HG02970 (cell line): ENCODE data around the gene ARL15.

ENCODE experiments used
- ATAC-seq: cut with Tn5 transposase; IDR thresholded peaks from one replicate; pipeline ENCODE4 v1.9.1; 2021; ENCODE audit warnings: mild to moderate bottlenecking, moderate library complexity, moderate number of reproducible peaks; ENCODE audit not compliant: unreplicated experiment, low FRiP score

ARL15 gene

DNA sequence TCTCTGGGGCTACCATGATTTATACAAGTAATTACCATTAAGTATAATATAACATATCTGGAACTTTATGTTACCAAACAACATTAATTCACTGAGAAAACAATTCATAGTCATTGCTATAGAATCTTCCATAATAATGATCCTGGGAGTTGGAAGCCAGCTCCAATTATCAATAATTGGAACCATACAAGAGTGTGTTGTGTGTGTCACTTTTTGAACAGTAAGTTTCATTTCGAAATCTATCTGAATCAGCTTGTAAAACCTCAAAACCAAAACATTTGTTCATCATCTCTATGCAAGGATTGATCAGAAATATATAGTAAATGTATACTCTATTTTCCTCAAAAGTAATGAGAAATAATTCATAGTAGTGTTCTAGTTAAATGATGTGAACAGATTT lies 348.1 kb downstream of the ARL15 start:
- no peak for ATAC-seq

DNA sequence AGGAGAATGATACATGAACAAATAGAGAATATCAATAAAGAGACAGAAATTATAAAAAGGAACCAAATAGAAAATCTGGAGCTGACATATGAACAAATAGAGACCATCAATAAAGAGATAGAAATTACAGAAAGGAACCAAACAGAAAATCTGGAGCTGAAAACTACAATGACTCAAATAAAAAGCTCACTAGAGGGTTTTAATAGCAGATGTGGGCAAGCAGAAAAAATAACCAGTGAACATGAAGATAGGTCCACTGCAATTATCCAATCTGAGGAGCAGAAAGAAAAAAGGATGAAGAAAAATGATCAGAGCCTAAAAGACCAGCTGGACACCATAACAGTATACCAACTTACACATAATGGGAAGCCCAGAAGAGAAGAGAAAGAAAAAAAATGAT lies 353.7 kb downstream of the ARL15 start:
- ATAC-seq = no peak

DNA sequence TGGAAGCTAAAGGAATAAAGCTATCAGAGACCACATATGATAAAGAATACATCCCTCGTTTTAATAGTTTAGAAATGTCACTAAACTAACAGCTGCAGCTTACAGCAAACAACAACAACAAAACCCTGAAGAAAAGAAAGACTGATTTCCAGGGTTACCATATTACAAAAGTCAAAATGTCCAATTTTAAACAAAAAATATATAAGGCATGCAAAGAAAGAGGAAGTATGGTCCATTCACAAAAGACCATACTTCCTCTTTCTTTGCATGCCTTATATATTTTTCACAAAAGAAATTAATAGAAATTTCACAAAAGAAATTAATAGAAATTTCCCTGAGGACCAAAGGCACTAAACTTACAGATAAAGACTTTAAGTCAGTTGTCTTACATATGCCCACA lies 354.2 kb downstream of the ARL15 start:
- ATAC-seq = no peak

DNA sequence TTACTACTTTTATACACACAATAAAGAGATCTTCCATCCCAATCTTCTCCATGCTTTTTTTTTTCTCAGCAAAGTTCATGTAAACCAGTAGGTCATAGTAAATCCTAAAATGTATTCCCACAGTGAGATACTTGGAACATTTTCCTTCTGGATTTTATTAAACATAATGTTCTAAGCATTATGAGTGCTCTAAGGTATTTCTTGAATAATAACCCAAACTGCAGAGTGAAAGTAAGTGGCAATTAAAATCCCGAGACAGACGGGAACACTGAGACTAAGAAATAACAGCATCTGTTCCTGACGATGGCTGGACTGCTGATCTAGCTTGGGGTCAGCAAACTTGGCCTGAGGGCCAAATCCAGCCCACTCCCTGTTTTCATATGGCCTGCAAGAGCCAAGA lies 359.8 kb downstream of the ARL15 start:
- no peak for ATAC-seq

DNA sequence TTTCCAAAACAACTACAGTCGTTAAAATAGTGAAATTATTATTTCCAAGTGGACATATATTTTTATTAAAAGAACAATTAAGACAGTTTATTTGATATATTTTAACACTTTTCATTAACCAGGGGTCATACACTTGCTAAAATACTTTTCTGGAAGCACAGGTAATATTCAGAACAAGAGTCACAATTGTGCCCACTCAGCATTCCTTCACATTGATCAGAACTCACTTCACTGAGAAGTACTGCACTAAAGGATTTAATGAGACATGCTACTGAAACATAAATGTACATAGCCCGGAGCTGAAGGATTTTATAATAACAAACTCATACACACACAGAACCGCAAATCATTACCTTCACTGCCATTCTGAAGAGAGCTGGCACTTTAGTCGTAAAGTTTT lies 361.8 kb downstream of the ARL15 start:
- ATAC-seq = no peak

DNA sequence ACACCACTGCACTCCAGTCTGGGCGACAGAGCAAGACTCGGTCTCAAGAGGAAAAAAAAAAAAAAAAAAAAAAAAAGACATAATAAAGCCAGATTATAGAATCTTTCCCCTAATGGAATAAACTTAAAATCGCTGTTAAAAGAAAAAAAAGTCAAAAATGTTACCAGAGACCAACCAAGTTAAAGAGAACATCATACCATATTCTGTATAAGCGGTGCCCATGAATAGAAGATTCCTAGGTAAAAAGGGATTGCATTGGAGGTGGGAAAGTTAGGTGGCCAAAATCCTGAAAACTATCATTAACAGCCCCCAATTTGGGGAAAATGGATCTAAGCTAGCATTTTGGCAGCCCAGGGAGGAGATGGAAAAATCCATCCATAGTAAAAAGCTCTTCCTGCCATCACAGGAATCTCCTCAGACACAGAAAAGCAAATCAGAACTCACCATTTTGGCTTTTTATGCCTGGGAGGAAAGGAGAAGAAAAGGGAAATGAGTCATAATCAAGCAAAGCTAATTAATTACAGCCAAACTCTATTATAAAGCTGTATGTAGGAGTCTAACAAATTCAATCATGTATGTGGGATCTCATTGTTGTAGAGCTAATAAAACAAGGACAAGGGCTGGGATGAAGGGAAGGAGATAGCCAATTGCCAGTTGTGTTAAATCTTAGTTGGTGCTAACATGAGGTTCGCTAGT lies 363.8 kb downstream of the ARL15 start:
- ATAC-seq = no peak

DNA sequence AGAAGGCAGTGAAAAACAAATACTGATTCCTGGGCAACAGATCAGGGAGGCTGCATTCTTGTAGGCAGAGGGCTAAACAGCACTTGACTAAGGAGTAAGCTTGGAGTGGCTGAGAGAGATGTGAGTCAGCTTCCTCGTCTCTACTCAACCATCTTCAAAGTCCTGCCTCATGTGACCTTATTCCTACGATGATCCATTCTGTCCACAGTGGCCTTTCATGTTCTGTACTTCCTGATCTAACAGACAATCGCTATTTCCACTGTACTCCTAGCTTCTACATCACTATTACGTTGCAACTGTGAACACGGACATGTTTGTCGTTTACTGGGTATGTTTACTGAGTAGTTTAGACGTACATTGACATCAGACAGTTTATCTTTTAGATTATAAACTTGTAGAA lies 365.4 kb downstream of the ARL15 start:
- no peak for ATAC-seq

DNA sequence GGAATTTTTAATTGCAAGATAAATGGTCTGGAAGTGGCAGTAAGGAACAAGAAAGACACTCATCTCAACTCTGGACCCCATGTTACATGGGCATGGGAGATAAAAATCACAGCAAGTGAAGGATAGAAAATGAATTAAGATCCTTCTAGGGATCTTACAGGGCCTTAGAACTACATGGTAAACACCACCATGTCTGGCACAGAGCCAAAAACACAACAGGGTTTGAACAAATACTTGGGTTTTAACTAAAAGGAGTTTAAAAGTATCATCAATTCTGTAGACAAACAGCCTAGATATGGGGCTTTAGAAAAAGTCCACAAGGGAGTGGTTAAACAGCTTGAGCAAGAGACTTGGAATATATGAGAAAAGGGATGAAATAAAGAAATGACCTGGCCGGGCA lies 366.4 kb downstream of the ARL15 start:
- ATAC-seq = no peak

DNA sequence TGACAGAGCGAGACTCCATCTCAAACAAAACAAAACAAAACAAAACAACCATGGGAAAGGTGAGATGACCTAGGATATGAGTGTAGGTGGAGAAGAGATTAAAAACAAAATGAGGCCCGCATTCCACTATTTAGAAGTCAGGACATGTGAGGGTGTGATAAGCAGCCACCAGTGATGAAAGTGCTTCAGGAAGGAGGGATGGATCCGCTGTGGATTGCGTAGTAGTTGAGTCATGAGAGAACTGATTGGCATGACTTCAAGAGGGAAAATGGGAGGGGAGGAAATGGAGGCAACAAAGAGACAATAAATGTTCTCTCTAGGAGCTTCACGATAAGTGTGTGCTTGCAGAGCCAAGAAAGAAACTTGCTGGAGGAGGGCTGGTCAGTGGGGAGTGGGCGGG lies 367.6 kb downstream of the ARL15 start:
- no peak for ATAC-seq

DNA sequence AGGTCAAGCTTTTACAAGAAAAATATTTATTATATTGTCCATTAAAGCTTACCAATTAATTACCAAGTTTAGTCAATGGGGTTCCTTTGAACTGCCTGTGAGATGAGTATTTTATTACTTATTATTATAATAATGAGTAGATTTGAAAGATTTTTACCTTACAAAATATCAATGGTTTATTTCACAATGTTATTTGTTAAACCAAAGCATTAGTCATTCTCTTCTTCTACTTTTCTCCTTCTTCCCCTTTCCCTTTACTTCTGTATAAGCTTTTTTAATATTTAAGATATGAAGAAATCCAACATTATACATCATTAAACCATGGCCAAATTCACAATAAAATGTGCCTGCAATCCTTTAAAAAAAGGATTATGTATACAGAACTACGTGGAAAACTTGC lies 369.5 kb downstream of the ARL15 start:
- ATAC-seq = no peak

DNA sequence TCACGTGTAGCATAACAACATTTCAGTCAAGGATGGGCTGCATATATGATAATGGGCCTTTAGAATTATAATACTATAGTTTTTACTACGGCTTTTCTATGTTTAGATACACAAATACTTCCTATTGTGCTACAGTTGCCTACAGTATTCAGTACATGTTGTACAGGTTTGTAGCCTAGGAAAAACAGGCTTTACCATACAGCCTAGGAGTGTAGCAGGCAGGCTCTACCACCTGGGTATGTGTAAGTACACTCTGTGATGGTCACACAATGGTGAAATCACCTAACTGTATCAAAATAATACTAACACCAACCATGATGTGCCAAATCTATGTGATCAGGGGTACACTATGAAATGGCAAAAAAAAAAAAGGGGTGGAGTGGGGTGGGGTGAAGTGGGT lies 372.9 kb downstream of the ARL15 start:
- no peak for ATAC-seq

DNA sequence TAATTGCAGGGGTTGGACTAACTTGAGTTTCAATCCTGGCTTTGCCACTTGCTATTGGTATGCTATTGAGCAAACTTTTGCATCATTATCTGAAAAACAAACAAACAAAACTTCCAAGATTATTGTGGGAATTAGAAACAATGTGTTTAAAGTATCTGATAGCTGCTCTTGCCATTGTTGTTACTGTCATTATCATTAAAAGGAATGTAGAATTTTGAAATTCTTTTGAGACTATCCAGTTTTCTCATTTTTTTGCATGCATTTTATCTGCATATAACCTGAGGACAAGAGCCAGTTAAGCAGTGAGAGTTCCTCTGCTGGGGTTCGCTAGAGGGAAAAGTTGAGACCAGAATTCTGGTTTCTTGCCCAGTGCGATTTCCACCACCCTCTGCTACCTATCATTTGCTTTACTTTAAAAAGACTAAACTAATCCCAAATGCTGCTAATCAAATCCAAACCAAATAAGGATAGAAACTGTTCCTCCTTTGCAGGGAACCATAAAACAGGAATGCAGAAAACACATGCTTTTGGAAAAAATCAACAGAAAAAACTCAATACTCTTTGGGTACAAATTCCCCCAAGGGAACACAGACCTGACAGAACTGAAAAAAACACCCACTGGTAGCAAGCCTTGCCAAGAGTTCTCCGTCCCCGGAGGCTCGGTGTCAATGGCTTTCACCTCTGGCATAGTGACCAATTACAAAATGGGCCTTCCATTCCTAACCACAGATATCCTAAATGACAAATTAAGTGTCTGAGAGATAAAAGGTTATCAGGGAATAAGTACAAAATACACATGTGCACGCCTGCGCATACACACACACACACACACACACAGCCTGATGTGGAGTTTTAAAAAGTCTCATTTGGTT lies 373.7 kb downstream of the ARL15 start:
- ATAC-seq = no peak

DNA sequence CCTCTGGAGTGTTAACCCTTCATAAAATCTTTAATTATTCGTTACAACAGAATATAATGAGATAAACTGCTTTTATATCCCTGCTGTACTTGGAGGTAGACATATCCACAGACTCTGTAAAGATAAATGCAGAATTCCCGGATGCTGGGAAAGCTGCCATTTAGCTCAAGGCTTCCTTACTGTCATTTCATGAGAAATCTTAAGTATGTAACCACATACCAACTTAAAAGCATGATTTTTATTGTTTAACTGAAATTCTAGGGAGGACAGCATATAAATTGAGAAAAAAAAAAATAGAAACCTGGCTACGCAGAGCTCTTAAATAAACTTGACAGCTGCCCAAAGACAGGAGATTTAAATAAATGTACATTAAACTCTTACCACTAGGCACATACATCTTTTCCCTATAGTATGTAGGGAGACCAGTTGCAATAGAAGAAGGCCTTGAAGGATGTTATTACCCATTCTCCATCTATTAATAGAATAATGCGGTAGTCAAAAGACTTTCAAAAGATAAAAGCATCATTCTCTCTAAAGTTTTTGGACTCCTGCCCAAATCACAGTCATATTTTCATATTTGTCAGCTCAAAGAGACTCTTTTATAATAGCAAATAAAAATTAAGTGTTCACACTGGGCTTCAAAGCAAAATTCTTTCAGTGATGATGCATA lies 376.1 kb downstream of the ARL15 start:
- ATAC-seq = no peak

DNA sequence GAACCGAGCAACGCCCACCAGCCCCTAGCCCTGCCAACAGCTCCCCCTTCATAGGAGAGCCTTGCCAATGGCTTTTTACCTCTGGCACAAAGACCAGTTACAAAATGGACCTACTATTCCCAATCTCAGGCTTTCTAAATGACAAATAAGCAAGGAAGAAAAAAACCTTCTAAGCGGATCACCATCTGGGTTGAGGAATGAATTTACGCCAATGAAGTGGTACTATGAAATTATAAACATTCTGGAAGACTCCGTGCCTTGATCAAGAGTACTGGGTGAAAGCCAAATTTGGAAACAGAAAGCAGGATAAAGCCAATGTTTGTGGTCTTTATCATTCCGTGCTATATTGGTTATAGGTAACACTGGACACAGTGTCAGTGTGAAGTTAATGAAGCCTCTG lies 378.0 kb downstream of the ARL15 start:
- ATAC-seq = no peak

DNA sequence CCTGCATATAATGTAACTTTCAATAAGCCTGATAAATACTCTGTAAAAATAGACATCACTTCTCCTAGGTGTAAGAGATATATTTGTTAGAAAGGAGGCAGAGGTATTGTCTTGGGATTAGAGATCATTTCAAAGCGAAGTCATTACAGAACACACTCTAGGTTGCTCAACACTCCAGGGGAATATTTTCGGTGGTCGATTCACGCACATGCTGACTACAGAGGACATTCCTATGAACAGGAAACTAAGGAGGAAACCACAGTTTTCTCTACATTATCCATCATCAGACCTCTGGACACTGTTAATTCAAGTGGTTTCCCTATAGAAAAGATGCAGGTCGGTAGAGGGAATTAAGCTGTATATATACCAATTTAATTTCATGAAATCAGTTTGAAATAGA lies 379.9 kb downstream of the ARL15 start:
- no peak for ATAC-seq

DNA sequence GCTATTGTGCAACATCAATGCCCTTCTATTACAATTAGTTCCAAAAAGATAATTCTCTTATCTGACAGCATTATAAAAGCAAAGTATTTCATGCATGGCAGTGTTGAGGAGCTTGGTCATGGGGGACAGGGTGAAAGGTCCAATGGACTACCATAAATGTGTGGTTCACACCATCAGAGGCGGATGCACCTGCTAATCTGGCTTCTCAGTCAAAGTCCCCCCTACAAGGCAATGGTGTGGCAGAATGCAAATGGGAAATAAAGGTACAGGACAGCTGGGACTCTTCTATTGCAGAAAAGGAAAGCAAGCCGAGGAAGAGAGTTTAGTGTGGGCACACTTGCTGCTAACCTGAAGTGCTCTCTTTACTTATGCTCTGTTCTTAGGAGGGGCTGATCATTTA lies 380.8 kb downstream of the ARL15 start:
- ATAC-seq = no peak

DNA sequence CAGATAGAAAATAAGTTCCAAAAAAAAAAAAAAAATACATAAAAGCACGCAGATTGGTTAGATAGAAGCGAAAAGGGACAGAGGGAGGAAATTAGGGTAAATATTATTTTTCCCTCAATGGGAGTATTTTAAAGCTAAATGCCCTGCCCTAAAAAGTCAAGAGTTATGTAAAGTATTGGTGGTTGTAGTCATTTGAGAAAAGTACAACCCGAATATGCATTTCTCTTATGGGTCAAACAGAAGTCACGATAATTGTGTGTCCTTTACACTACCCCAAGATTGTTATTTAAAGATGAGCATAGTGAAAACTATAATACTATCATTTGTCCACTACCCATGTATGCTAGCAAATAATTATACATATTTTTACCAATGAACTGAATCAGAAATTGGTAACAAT lies 381.2 kb downstream of the ARL15 start:
- no peak for ATAC-seq

DNA sequence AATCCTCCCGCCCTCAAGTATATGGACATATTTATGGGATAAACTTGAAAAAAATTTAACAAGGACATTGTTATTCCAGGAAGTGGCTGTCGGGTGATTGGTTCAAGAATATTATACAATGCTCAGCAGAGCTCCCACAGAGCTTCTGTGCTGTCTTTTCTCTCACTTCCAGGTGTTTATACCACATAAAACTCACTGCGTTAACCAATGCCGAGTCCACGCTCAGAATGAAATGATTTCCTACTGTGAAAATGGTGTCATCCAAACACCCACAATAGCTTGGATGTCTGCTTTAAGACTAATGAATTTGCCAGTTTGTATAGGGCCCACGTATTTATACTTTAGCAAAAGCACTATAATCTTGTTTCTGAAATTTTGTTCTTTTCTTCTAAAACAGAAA lies 381.7 kb downstream of the ARL15 start:
- ATAC-seq = no peak

DNA sequence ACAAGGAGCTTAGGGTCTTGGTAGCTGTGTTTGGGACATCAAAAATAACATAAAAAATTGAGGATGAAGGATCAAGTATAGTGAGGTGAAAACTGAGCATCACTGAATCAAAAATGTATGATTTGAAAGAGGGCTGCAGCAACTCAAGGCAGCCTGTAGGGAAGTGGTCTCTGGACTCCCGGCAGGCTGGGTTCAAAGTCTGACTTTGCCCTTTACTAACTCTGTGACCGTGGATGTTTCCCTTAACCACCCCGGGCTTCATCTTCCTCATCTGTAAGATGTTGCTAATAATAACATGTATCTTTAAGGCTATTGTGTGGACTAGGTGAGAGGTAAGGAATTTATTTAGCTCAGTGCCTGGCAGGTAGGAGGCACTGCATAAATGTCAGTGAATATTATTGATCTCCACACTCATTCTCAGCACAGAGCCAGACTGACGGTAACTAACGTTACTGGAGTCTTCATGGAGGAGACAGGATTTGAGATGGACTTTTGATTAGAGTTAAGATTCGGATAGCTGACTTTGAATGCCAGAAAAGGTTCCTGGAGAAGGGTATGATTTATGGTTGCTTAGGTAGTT lies 382.6 kb downstream of the ARL15 start:
- ATAC-seq = no peak

DNA sequence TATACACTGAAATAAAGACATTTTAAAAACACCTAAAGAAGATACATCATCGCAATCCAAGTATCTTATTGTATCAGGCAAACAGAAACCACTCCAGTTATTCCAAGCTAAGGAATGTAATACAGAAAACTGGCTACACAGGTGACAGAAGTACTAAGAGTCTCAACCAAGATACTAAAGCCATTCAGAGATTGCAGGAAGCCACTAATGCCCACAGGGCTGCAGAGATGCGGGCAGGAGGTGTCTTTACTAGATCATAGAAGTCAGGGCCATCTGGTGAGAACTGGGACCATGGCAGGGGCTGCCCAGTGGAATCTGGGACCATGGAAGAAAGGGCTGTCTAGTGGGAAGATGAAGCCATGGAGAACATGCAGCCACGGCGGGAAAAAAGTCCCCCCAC lies 384.3 kb downstream of the ARL15 start:
- ATAC-seq = no peak

DNA sequence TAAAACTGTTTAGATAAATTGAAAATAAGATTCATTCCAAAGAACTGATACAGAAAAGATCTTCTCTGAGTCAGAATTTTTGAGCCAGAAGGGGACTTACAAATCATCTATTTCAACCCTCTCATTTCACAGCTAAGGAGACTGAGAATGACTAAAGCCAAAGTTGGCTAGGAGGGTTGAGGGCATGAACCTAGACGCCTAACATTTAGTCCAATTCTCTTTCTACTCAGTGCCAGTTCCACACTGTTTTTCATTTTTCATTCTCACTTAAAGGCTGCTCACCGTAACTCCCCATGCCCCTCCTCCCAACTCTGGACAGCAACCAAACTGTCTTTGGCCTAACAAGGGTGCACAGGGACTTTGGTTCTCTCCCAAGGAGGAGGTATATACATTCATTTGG lies 386.0 kb downstream of the ARL15 start:
- ATAC-seq = no peak
